HG03469 (cell line): ENCODE results near the gene OR10X1.

ENCODE experiments used
- ATAC-seq: cut with Tn5 transposase; IDR thresholded peaks from one replicate; pipeline ENCODE4 v1.9.1; 2021; ENCODE audit warnings: mild to moderate bottlenecking, moderate library complexity, moderate number of reproducible peaks; ENCODE audit not compliant: unreplicated experiment

The OR10X1 gene

GRCh38 chr1:158579733-158580132 lies at the start of gene OR10X1:
Gene OR10X1, minus strand, starts transcription at chr1:158579899. Its CDS starts 0 bp downstream, at chr1:158579899.
- ATAC-seq, result no peak

GRCh38 chr1:158613764-158614163 lies 34.1 kb upstream of the OR10X1 start:
- no peak for ATAC-seq

GRCh38 chr1:158611916-158612315 lies 32.2 kb upstream of the OR10X1 start:
- no peak for ATAC-seq

GRCh38 chr1:158607296-158607695 lies 27.6 kb upstream of the OR10X1 start:
- ATAC-seq, result no peak

- ATAC-seq, result no peak
Observed at GRCh38 chr1:158604968-158605367, 25.3 kb upstream of the OR10X1 start, which contains the start of gene OR10Z1. Gene OR10Z1, plus strand, starts transcription at chr1:158605268. Its CDS starts 1,171 bp downstream, at chr1:158606439.

GRCh38 chr1:158600735-158601134 lies 21.0 kb upstream of the OR10X1 start:
- ATAC-seq, result no peak

GRCh38 chr1:158586942-158587341 lies 7.2 kb upstream of the OR10X1 start:
- no peak for ATAC-seq

GRCh38 chr1:158583962-158584361 lies 4.3 kb upstream of the OR10X1 start:
- no peak for ATAC-seq

GRCh38 chr1:158577561-158577960 lies 2.1 kb downstream of the OR10X1 start:
- no peak for ATAC-seq

GRCh38 chr1:158572226-158572625 lies 7.5 kb downstream of the OR10X1 start:
- ATAC-seq, result no peak

- no peak for ATAC-seq
Observed at GRCh38 chr1:158570480-158570879, 9.2 kb downstream of the OR10X1 start, which contains the start of gene OR6P1. Gene OR6P1, minus strand, starts transcription at chr1:158570580. Its CDS starts 6,976 bp downstream, at chr1:158563604.

GRCh38 chr1:158564608-158565007 lies 15.1 kb downstream of the OR10X1 start:
- ATAC-seq, result no peak

GRCh38 chr1:158563853-158564252 lies 15.8 kb downstream of the OR10X1 start:
- no peak for ATAC-seq

GRCh38 chr1:158559696-158560095 lies 20.0 kb downstream of the OR10X1 start:
- ATAC-seq, result no peak

- ATAC-seq, result no peak
Observed at GRCh38 chr1:158554352-158554751, 25.3 kb downstream of the OR10X1 start, which contains the start of gene OR6Y1. Gene OR6Y1, minus strand, starts transcription at chr1:158554405. Its CDS starts 6,300 bp downstream, at chr1:158548105.

GRCh38 chr1:158552296-158552695 lies 27.4 kb downstream of the OR10X1 start:
- no peak for ATAC-seq

- ATAC-seq, result no peak
Observed at GRCh38 chr1:158547533-158547932, 32.2 kb downstream of the OR10X1 start.

- ATAC-seq, result no peak
Observed at GRCh38 chr1:158537609-158538008, 42.1 kb downstream of the OR10X1 start.

- no peak for ATAC-seq
Observed at GRCh38 chr1:158534496-158534895, 45.2 kb downstream of the OR10X1 start.
